Fibroblast of pulmonary artery (primary cell): ENCODE data around the gene ACAA2.

ENCODE experiments used
- DNase-seq: peaks from one replicate; pipeline ENCODE4 v3.0.0-alpha.2; 2010; ENCODE audit warnings: low read depth
- H3K4me3 ChIP-seq: replicated peaks from 2 replicates; pipeline ENCODE4 v1.5.1; 2011; ENCODE audit warnings: low read depth, mild to moderate bottlenecking, control low read depth, low read length, moderate library complexity
- TF ChIP-seq, protein P1 (sequence below): IDR thresholded peaks from 2 replicates; pipeline ENCODE4 v1.5.1; 2011; ENCODE audit warnings: mild to moderate bottlenecking, control low read depth, low read length, inconsistent platforms; ENCODE audit errors: missing control alignments

ACAA2 gene

DNA sequence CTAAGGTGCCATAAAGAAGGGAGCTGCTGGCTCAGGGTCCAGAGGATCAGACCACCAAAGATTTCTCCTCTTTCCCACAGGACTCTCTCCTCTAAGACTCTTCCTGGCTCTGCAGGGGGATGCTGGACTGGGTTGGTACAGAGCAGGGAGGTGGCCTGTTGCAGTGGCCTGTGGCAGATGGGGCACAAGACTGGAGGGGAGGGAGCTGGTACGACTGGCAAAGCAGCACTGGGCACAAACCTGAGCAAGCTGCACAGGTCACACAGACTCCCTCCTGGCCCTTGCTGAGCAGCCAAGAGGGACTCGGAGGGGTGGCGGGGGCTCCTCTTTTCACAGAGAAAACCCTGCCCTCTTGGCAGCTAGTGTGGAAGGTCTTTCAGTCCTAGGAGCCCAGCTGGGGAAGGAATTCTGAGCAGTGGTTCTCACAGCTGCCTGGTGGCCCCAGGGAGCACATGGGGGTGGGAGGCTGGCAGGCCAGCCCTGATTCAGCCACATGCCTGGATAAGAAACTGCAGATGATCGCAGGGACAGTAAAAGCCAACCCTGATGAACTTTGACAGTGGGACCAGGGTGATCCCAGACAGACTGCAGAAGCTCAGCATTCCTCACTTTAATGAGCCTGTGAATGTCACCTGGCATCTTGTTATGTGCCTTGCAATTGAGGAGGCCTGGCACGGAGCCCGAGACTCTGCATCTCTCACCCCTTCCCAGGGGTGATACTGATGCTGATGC lies 32.5 kb upstream of the ACAA2 start:
- DNase-seq, result no peak
- no peak overlapping the region for H3K4me3 ChIP-seq
- TF ChIP-seq, protein P1, sequence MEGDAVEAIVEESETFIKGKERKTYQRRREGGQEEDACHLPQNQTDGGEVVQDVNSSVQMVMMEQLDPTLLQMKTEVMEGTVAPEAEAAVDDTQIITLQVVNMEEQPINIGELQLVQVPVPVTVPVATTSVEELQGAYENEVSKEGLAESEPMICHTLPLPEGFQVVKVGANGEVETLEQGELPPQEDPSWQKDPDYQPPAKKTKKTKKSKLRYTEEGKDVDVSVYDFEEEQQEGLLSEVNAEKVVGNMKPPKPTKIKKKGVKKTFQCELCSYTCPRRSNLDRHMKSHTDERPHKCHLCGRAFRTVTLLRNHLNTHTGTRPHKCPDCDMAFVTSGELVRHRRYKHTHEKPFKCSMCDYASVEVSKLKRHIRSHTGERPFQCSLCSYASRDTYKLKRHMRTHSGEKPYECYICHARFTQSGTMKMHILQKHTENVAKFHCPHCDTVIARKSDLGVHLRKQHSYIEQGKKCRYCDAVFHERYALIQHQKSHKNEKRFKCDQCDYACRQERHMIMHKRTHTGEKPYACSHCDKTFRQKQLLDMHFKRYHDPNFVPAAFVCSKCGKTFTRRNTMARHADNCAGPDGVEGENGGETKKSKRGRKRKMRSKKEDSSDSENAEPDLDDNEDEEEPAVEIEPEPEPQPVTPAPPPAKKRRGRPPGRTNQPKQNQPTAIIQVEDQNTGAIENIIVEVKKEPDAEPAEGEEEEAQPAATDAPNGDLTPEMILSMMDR, result no peak

DNA sequence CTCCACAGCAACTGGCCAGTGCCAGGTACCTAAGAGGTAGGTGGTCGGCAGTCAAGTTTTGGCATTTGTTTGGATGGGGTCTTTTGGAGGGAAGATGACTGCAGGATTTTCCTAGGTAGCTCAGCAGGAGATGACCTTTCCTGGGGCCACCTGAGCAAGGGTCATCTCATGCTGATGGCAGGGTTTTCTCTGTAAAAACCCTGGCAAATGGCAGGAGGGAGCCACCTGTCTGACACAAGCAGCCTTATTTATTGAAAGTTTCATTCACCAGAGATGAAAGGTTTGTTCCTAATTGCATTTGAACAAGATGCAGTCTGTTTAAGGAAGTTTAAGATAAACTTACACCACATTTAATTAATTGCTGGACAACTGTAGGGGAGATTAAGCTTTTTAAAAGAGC lies 31.6 kb upstream of the ACAA2 start:
- TF ChIP-seq, protein P1, result no peak
- no peak for DNase-seq
- no peak overlapping the region for H3K4me3 ChIP-seq

DNA sequence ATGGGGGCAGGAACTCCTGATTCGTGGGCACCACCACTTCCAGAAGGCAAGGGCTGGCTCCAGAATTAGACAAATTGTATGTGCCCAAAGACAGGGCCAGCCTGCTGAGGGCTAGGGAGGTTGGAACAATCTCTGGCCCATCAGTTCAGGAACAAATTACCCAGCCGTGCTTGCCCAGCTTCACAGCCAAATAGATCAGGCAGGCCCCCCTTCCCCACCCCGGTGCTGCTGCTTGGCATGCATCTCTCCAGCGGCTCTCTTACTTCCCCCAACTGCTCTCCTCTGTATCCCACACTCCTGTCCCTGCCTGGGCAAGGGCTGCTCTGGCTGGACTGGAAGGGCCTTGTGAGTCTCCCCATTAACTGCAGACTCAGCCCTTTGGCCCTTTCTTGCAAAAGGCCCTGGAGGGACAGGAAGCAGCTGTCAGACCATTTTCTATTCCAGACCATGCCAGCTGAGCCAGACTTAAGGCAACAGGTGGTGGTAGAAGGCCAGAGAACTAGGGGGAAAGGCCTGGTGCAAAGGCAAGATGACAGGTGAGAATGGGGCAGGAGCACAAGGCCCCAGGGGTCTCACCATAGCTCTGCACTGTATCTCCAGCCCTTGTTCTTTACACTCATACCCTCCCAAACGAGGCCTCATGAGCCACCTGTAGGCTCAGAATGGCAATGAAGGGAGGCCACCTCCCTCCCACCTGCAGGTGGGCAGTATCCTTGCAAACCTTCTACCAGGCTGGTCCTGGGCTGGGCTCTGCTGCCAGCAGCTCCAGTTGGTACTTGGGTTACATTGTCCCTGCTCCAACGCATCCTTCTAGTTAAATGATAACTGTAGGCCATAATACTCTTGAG lies 30.7 kb upstream of the ACAA2 start:
- DNase-seq, result no peak
- TF ChIP-seq, protein P1, result no peak
- H3K4me3 ChIP-seq, result no peak overlapping the region

DNA sequence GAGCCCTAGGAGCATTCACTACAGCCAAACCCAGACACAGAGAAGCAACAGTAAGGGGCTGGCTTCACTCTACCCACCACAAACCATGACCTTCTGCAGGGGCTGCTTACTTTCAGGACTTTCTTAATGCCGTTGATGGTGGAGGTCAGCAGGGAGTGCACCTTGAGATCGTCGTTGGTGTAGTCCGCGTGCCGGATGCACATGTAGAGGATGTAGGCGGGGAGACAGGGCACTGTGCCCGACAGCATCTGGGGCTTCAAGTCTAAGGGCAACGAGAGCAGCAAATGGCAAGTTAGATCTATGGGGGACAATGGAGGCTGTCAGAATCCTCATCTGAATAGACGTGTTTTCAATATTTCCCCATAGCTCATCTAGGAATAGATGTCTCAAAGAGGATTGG lies 29.8 kb upstream of the ACAA2 start:
- TF ChIP-seq, protein P1, result no peak
- no peak overlapping the region for H3K4me3 ChIP-seq

DNA sequence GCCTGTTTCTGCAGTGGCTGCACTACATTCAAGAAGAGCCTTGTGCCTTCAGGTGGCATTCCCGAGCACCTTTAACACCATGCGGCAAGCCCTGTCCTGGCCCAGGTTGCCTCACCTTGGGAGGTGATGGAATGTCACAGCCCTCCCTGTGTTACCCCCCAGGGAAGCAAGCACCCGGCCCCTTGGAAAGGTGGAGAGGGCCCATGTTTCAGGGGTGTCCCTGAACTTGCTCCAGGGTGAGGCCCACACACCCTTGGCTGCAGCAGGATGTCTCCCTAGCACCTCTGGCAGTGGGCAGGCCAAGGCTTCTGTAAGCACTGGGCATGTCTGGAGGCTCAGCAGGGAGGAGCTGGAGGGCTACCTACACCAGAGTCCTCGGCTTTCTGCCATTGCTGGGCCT lies 29.3 kb upstream of the ACAA2 start:
- DNase-seq, result no peak
- no peak overlapping the region for H3K4me3 ChIP-seq
- TF ChIP-seq, protein P1, result no peak

More for the DNA sequence above, 29.8 kb upstream of the ACAA2 start:
- no peak for DNase-seq

DNA sequence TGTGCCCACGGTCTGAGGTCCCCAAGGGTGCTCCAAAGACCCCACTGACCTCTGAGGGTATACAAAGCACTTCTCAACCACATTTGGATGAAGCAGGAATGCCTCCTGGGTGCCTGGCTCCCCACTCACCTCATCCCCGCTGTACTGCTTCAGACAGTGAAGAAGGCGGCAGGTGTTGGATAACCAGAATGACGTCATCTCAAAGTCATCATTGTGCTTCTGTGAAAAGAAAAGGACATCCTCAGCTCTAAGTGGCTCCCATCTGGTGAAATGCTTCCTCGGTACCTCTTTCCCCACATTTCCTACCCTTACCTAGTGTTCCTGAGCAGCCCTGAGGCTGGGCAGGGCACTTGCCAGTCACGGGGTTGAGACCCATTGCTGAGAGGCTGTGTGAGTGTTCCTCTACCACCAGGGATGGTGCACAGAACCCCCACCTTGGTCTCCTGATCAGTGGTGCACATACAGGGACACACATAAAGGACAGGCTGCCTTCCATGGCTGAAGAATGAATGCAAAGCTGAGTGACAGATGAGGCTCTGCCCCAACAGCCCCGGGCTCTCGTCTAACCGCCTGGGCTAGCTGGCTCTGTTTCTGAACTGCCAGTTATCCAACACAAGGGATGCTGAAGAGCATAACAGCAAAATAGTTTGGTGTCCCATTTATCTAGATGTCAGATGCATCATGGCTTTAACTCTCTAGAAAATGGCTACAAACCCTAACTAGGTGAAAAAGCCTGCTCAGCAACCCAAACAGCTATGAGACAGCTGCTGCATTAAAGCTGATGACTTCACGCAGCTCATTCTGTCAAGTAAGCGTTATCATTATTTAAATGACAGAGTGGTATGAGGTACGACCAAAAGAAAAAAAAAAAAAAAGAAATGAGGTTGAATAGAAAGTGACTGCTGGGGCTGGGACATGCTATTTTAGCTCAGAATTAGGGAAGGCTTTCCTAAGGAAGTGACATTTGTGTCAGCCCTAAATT lies 28.2 kb upstream of the ACAA2 start:
- no peak for DNase-seq
- no peak overlapping the region for H3K4me3 ChIP-seq
- TF ChIP-seq, protein P1, result no peak
